ENCODE measurements around the gene WASF2.

The WASF2 gene

DNA sequence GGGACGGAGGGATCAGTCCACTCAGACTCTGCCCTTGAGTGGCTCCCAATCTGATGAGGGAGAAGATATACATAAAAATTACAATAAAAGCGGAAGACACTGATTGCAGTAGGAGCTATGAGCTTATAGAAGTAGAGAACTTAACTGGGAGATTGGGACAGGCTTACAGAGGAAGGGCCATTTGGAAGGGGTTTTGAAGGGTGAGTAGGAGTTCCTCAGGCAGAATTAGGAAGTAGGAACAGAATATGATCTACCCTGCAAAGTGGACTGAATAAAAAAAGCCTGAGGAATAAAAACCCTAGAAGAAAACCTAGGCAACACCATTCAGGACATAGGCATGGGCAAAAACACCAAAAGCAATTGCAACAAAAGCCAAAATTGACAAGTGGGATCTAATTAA lies 9.2 kb upstream of the WASF2 start:
- H3K9me3 ChIP-seq (ENCODE audit: insufficient read depth, low read length), result no peaks in the 10 kb centered on the region
- H3K9ac ChIP-seq (ENCODE audit: low read length), result no peak overlapping the region
- no peaks in the 10 kb centered on the region for H4K20me1 ChIP-seq (ENCODE audit: low read depth, low read length)
- H3K79me2 ChIP-seq (ENCODE audit: insufficient read depth, low read length), result no peaks in the 10 kb centered on the region
- no peak for TF ChIP-seq EZH2phosphoT487 (conservative IDR thresholded peaks at IDR 0.05; ENCODE audit: low read length)
- TF ChIP-seq, protein P1, sequence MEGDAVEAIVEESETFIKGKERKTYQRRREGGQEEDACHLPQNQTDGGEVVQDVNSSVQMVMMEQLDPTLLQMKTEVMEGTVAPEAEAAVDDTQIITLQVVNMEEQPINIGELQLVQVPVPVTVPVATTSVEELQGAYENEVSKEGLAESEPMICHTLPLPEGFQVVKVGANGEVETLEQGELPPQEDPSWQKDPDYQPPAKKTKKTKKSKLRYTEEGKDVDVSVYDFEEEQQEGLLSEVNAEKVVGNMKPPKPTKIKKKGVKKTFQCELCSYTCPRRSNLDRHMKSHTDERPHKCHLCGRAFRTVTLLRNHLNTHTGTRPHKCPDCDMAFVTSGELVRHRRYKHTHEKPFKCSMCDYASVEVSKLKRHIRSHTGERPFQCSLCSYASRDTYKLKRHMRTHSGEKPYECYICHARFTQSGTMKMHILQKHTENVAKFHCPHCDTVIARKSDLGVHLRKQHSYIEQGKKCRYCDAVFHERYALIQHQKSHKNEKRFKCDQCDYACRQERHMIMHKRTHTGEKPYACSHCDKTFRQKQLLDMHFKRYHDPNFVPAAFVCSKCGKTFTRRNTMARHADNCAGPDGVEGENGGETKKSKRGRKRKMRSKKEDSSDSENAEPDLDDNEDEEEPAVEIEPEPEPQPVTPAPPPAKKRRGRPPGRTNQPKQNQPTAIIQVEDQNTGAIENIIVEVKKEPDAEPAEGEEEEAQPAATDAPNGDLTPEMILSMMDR (IDR thresholded peaks at IDR 0.05; ENCODE audit: insufficient read depth, low read length, poor library complexity, severe bottlenecking), result no peak
- H3K9me2 ChIP-seq (replicated peaks; ENCODE audit: insufficient read depth, low read length), result no peaks in the 10 kb centered on the region
- no peak overlapping the region for H3K4me3 ChIP-seq (ENCODE audit: insufficient read depth, low read length, poor library complexity, severe bottlenecking)
- H3K4me2 ChIP-seq (ENCODE audit: low read depth, low read length, poor library complexity, severe bottlenecking), result no peak overlapping the region
- H3K27me3 ChIP-seq (ENCODE audit: low read length), result no peaks in the 10 kb centered on the region
- H3F3A ChIP-seq (ENCODE audit: insufficient read depth), result peaks cover 5% of the 10 kb centered on the region; the same call in 1 of the 2 replicates
- H2AFZ ChIP-seq (ENCODE audit: low read depth, low read length, severe bottlenecking), result no peak overlapping the region
- peak overlapping the region; percentile 77 for H3K27ac ChIP-seq (ENCODE audit: low read depth, low read length)
- no peaks in the 10 kb centered on the region for H3K36me3 ChIP-seq (ENCODE audit: low read length)

DNA sequence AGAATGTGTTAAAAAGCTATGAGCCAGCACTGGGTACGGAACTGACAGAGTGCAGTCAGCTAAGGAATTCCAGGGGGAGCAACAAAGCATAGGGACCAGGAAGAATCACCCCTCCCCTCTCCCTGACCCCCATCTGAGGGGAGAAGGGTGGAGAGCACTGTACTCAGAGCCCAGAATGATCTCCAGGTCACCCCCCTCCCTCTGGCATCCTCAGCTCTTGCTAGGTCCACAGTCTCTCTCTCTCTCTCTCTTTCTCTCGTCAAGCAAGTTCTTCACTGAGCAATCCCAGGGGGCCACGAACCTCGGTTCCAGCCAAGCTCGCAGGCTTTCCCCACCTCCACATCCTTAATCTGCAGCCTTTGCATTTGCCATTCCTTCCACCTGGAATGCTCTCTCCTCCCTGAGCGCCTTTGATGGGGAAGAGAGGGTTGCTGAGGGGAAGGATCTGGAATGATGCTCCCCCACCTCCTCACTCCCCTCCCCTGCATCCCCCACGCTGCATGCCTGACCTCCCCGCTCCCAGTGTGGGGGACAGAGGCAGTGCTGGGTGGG lies 6.7 kb upstream of the WASF2 start:
- no peaks in the 10 kb centered on the region for H3K9me2 ChIP-seq (replicated peaks; ENCODE audit: insufficient read depth, low read length)
- no peaks in the 10 kb centered on the region for H4K20me1 ChIP-seq (ENCODE audit: low read depth, low read length)
- peak overlapping the region; percentile 21 for H3K4me2 ChIP-seq (ENCODE audit: low read depth, low read length, poor library complexity, severe bottlenecking)
- no peaks in the 10 kb centered on the region for H3K79me2 ChIP-seq (ENCODE audit: insufficient read depth, low read length)
- peak overlapping the region; percentile 6 for H2AFZ ChIP-seq (ENCODE audit: low read depth, low read length, severe bottlenecking)
- no peaks in the 10 kb centered on the region for H3K27me3 ChIP-seq (ENCODE audit: low read length)
- H3K9ac ChIP-seq (ENCODE audit: low read length), result no peak overlapping the region
- peaks cover 5% of the 10 kb centered on the region; the same call in 1 of the 2 replicates for H3F3A ChIP-seq (ENCODE audit: insufficient read depth)
- H3K4me3 ChIP-seq (ENCODE audit: insufficient read depth, low read length, poor library complexity, severe bottlenecking), result no peak overlapping the region
- no peaks in the 10 kb centered on the region for H3K9me3 ChIP-seq (ENCODE audit: insufficient read depth, low read length)
- no peaks in the 10 kb centered on the region for H3K36me3 ChIP-seq (ENCODE audit: low read length)
- no peak overlapping the region for H3K27ac ChIP-seq (ENCODE audit: low read depth, low read length)
- TF ChIP-seq EZH2phosphoT487 (conservative IDR thresholded peaks at IDR 0.05; ENCODE audit: low read length), result no peak
- TF ChIP-seq, protein P1 (IDR thresholded peaks at IDR 0.05; ENCODE audit: insufficient read depth, low read length, poor library complexity, severe bottlenecking), result no peak

DNA sequence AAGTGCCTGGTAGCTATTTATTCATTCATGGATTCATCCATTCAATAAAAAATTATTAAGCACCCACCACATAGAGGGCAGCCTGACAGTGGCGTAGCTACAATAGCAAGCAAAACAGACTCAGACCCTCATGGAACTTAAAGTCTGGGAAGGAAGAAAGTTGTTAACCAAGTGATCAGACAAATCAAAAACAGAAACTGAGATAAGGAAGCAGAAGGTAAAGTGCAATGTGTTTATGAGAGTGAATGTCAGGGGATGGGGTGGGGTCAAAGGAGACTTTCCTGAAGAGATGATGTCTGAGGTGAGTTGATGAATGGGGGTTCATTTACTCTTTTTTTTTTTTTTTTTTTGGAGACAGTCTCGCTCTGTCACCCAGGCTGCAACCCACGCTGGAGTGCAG lies 2.8 kb upstream of the WASF2 start:
- Histone ChIP-seq H4K20me1 (ENCODE audit: low read depth, low read length) (no peaks in the 10 kb centered on the region), H3F3A (ENCODE audit: insufficient read depth) (peaks cover 17% of the 10 kb centered on the region), H3K4me3 (ENCODE audit: insufficient read depth, low read length, poor library complexity, severe bottlenecking) (no peak overlapping the region), H3K9me2 (replicated peaks; ENCODE audit: insufficient read depth, low read length) (no peaks in the 10 kb centered on the region), H3K79me2 (ENCODE audit: insufficient read depth, low read length) (peaks cover 22% of the 10 kb centered on the region), H3K4me2 (ENCODE audit: low read depth, low read length, poor library complexity, severe bottlenecking) (no peak overlapping the region), H3K9me3 (ENCODE audit: insufficient read depth, low read length) (no peaks in the 10 kb centered on the region), H3K36me3 (ENCODE audit: low read length) (no peaks in the 10 kb centered on the region), H2AFZ (ENCODE audit: low read depth, low read length, severe bottlenecking) (no peak overlapping the region), H3K9ac (ENCODE audit: low read length) (no peak overlapping the region), H3K27ac (ENCODE audit: low read depth, low read length) (no peak overlapping the region), H3K27me3 (ENCODE audit: low read length) (no peaks in the 10 kb centered on the region)
- TF ChIP-seq, protein P1 (IDR thresholded peaks at IDR 0.05; ENCODE audit: insufficient read depth, low read length, poor library complexity, severe bottlenecking), result no peak
- no peak for TF ChIP-seq EZH2phosphoT487 (conservative IDR thresholded peaks at IDR 0.05; ENCODE audit: low read length)

All from SU-DHL-6 (cell line).